Neural cell (in vitro differentiated cells): ENCODE results near the gene WNT7A. TPM values are rescaled to one million over a fixed set of nuclear protein-coding genes. Genes with fewer than 3 reads are reported as not detected.
A peak's percentile ranks its signal among the peaks of the same experiment; 100 is the strongest.

Experiments used
- H2AFZ ChIP-seq: fragments of 200-600, 300-800 bp; sonication (generic), shearing (Covaris generic); 2 replicates; pipeline ENCODE4 v1.6.0; 2014; ENCODE audit warnings: low read depth, mild to moderate bottlenecking, antibody characterized with exemption, low read length, moderate library complexity
- H3F3A ChIP-seq: fragments of 200-600 bp; shearing (Covaris generic); 2 replicates; pipeline ENCODE4 v1.6.1; 2016; ENCODE audit warnings: mild to moderate bottlenecking, moderate library complexity, mixed read lengths, antibody characterized with exemption, low read length; ENCODE audit not compliant: insufficient read depth, poor library complexity, severe bottlenecking
- H3K27ac ChIP-seq: fragments of 200-600, 300-800 bp; sonication (generic), shearing (Covaris generic); 2 replicates; pipeline ENCODE4 v1.5.1; 2014; ENCODE audit warnings: mild to moderate bottlenecking, low read length, moderate library complexity
- H3K27me3 ChIP-seq: fragments of 300-800, 200-600 bp; sonication (generic), shearing (Covaris generic); 2 replicates; pipeline ENCODE4 v1.6.0; 2014; ENCODE audit warnings: mild to moderate bottlenecking, low read depth, low read length, moderate library complexity; ENCODE audit not compliant: insufficient read depth
- H3K36me3 ChIP-seq: fragments of 300-800, 200-600 bp; sonication (generic), shearing (Covaris generic); 2 replicates; pipeline ENCODE4 v1.5.1; 2014; ENCODE audit warnings: mild to moderate bottlenecking, antibody characterized with exemption, low read length, moderate library complexity; ENCODE audit not compliant: insufficient read depth
- H3K4me2 ChIP-seq: fragments of 300-800, 200-600 bp; sonication (generic), shearing (Covaris generic); 2 replicates; pipeline ENCODE4 v1.6.0; 2014; ENCODE audit warnings: mild to moderate bottlenecking, low read length
- H3K4me3 ChIP-seq: fragments of 300-800, 200-600 bp; sonication (generic), shearing (Covaris generic); 2 replicates; pipeline ENCODE4 v1.5.1; 2014; ENCODE audit warnings: mild to moderate bottlenecking, low read length, moderate library complexity
- H3K79me2 ChIP-seq: fragments of 200-600 bp; shearing (Covaris generic); replicated peaks from 2 replicates; pipeline ENCODE4 v1.6.0; 2014; ENCODE audit warnings: mild to moderate bottlenecking, low read length, moderate library complexity; ENCODE audit not compliant: insufficient read depth
- H3K9ac ChIP-seq: fragments of 300-800, 200-600 bp; sonication (generic), shearing (Covaris generic); 2 replicates; pipeline ENCODE4 v1.6.1; 2016; ENCODE audit warnings: mild to moderate bottlenecking, low read length, mixed read lengths
- H3K9me2 ChIP-seq: fragments of 200-600 bp; shearing (Covaris generic); 2 replicates; pipeline ENCODE4 v1.6.1; 2016; ENCODE audit warnings: mild to moderate bottlenecking, low read length, mixed read lengths; ENCODE audit not compliant: insufficient read depth
- H3K9me3 ChIP-seq: fragments of 200-600, 300-800 bp; sonication (generic), shearing (Covaris generic); 2 replicates; pipeline ENCODE4 v1.6.1; 2016; ENCODE audit warnings: mild to moderate bottlenecking, mixed run types, low read length, moderate library complexity, mixed read lengths
- H4K20me1 ChIP-seq: fragments of 200-600 bp; shearing (Covaris generic); 2 replicates; pipeline ENCODE4 v1.6.1; 2016; ENCODE audit warnings: mild to moderate bottlenecking, mixed run types; ENCODE audit not compliant: insufficient read depth
- EP300 ChIP-seq: fragments of 450-650 bp; conservative IDR thresholded peaks from 2 replicates; pipeline ENCODE4 v1.6.1; 2014; ENCODE audit warnings: antibody characterized with exemption, mild to moderate bottlenecking, moderate library complexity; ENCODE audit not compliant: poor library complexity, severe bottlenecking
- EZH2 ChIP-seq: fragments of 200-600, 300-800 bp; shearing (Covaris generic), sonication (generic); IDR thresholded peaks from 2 replicates; pipeline ENCODE4 v1.6.1; 2014; ENCODE audit warnings: antibody characterized with exemption, low read length, borderline replicate concordance, mild to moderate bottlenecking; ENCODE audit not compliant: insufficient read depth, poor library complexity, severe bottlenecking
- MXI1 ChIP-seq: fragments of 450-650 bp; conservative IDR thresholded peaks from 2 replicates; pipeline ENCODE4 v1.6.1; 2014; ENCODE audit warnings: antibody characterized with exemption, mild to moderate bottlenecking; ENCODE audit not compliant: poor library complexity, severe bottlenecking
- POLR2AphosphoS5 ChIP-seq: IDR thresholded peaks from 2 replicates; pipeline ENCODE4 v1.6.1; 2012
- RAD21 ChIP-seq: fragments of 450-650 bp; conservative IDR thresholded peaks from 2 replicates; pipeline ENCODE4 v1.6.1; 2014; ENCODE audit warnings: antibody characterized with exemption, mild to moderate bottlenecking, moderate library complexity
- SMC3 ChIP-seq: fragments of 450-650 bp; conservative IDR thresholded peaks from 2 replicates; pipeline ENCODE4 v1.6.1; 2014; ENCODE audit warnings: antibody characterized with exemption, mild to moderate bottlenecking, moderate library complexity; ENCODE audit not compliant: poor library complexity
- TAF1 ChIP-seq: IDR thresholded peaks from 2 replicates; pipeline ENCODE4 v1.6.1; 2012; ENCODE audit warnings: low read depth
- polyA plus RNA-seq: library from polyadenylated mRNA; depleted of rRNA; stranded (reverse); fragments of >200 nt; gene quantifications from 2 replicates; pipeline ENCODE4 v1.2.3, GENCODE V29; 2014
- TF ChIP-seq, protein P1 (sequence below): fragments of 450-650 bp; IDR thresholded peaks from 2 replicates; pipeline ENCODE4 v1.5.1; 2014; ENCODE audit warnings: antibody characterized with exemption, mild to moderate bottlenecking, moderate library complexity; ENCODE audit not compliant: poor library complexity, severe bottlenecking
- TF ChIP-seq, protein P2 (sequence below): IDR thresholded peaks from 2 replicates; pipeline ENCODE4 v1.6.1; 2012; ENCODE audit warnings: borderline replicate concordance

The WNT7A gene
- polyA plus RNA-seq, 1 donor from 2014 or later, result 13.3 TPM

DNA sequence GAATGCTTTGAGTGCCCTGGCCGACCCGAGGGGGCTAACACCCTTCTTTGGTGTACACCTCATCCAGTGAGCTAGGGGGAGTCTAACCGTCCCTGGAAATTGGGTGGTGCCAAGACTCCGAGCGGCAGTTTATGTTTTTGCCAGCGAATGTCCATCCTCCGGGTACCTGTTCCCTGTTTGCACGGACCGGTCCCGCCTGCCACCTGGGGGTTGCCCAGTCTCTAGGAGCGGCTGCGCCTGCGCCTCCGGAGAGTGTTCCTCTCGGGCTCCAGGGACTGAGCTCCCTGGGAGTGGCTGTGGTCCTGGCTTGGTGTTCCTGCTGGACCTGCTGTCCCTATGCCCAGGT, 913 bp upstream of the WNT7A start:
- no peak overlapping the region for H3K4me2 ChIP-seq
- no peaks in the 10 kb centered on the region for H3F3A ChIP-seq
- no peak overlapping the region for H3K27ac ChIP-seq
- H2AFZ ChIP-seq, result no peak overlapping the region
- no peaks in the 10 kb centered on the region for H3K36me3 ChIP-seq
- no peaks in the 10 kb centered on the region for H3K9me2 ChIP-seq
- H3K9ac ChIP-seq, result peak overlapping the region; percentile 36
- TF ChIP-seq, protein P1, sequence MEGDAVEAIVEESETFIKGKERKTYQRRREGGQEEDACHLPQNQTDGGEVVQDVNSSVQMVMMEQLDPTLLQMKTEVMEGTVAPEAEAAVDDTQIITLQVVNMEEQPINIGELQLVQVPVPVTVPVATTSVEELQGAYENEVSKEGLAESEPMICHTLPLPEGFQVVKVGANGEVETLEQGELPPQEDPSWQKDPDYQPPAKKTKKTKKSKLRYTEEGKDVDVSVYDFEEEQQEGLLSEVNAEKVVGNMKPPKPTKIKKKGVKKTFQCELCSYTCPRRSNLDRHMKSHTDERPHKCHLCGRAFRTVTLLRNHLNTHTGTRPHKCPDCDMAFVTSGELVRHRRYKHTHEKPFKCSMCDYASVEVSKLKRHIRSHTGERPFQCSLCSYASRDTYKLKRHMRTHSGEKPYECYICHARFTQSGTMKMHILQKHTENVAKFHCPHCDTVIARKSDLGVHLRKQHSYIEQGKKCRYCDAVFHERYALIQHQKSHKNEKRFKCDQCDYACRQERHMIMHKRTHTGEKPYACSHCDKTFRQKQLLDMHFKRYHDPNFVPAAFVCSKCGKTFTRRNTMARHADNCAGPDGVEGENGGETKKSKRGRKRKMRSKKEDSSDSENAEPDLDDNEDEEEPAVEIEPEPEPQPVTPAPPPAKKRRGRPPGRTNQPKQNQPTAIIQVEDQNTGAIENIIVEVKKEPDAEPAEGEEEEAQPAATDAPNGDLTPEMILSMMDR, result no peak
- TF ChIP-seq SMC3, result no peak
- TF ChIP-seq EZH2, result no peak
- no peak for TF ChIP-seq TAF1
- no peak for TF ChIP-seq RAD21
- TF ChIP-seq POLR2AphosphoS5, result no peak
- no peak for TF ChIP-seq MXI1
- TF ChIP-seq, protein P2, sequence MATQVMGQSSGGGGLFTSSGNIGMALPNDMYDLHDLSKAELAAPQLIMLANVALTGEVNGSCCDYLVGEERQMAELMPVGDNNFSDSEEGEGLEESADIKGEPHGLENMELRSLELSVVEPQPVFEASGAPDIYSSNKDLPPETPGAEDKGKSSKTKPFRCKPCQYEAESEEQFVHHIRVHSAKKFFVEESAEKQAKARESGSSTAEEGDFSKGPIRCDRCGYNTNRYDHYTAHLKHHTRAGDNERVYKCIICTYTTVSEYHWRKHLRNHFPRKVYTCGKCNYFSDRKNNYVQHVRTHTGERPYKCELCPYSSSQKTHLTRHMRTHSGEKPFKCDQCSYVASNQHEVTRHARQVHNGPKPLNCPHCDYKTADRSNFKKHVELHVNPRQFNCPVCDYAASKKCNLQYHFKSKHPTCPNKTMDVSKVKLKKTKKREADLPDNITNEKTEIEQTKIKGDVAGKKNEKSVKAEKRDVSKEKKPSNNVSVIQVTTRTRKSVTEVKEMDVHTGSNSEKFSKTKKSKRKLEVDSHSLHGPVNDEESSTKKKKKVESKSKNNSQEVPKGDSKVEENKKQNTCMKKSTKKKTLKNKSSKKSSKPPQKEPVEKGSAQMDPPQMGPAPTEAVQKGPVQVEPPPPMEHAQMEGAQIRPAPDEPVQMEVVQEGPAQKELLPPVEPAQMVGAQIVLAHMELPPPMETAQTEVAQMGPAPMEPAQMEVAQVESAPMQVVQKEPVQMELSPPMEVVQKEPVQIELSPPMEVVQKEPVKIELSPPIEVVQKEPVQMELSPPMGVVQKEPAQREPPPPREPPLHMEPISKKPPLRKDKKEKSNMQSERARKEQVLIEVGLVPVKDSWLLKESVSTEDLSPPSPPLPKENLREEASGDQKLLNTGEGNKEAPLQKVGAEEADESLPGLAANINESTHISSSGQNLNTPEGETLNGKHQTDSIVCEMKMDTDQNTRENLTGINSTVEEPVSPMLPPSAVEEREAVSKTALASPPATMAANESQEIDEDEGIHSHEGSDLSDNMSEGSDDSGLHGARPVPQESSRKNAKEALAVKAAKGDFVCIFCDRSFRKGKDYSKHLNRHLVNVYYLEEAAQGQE, result no peak
- no peak for TF ChIP-seq EP300
- peaks cover 6% of the 10 kb centered on the region for H3K27me3 ChIP-seq
- peaks cover 13% of the 10 kb centered on the region for H3K79me2 ChIP-seq
- no peaks in the 10 kb centered on the region for H4K20me1 ChIP-seq
- no peaks in the 10 kb centered on the region for H3K9me3 ChIP-seq
- peak overlapping the region; percentile 92 for H3K4me3 ChIP-seq

DNA sequence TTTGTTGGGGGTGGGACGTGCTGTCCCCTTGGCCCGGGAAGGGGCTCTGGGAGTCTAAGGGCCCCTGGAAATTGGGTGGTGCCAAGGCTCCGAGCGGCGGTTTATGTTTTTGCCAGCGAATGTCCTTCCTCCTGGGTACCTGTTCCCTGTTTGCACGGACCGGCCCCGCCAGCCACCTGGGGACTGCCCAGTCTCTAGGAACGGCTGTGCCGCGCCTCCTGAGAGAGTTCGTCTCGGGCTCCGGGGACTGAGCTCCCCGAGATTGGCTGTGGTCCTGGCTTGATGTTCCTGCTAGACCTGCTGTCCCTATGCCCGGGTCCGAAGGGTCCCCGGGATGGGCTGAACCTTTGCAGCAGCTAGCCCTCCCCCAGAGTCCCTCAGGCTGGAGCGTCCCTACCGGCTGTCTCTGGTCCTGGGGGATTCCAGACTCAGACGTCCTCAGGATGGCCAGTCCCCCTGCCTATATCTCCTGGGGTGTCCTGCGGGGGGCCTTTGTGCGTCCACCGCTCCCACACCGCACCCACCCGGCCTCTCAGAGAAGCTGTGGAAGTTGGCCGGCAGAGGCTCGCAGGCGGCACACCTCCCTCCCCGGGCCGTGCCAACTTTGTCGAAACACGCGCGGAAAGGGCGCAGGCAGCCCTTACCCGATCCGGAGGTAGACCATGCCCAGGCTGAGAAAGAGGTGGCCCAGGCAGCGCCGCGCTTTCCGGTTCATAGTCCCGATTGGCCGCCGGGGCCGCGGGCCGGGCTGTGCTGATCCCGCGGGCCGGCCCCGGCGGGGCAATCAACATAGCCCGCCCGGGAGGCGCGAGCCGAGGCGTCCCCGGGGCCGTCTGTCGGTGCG, 547 bp downstream of the WNT7A start:
- H3K79me2 ChIP-seq, result peaks cover 13% of the 10 kb centered on the region
- no peaks in the 10 kb centered on the region for H3K9me2 ChIP-seq
- H2AFZ ChIP-seq, result peak overlapping the region; percentile 73
- no peaks in the 10 kb centered on the region for H4K20me1 ChIP-seq
- H3K27me3 ChIP-seq, result peaks cover 6% of the 10 kb centered on the region
- peak overlapping the region; percentile 80 for H3K27ac ChIP-seq
- TF ChIP-seq MXI1 (peak; percentile 56), SMC3 (no peak), TAF1 (no peak), EZH2 (no peak)
- TF ChIP-seq, protein P1, result peak; percentile 25
- H3F3A ChIP-seq, result no peaks in the 10 kb centered on the region
- no peaks in the 10 kb centered on the region for H3K9me3 ChIP-seq
- H3K4me3 ChIP-seq, result peak overlapping the region; percentile 92
- H3K4me2 ChIP-seq, result peak overlapping the region; percentile 77
- peak overlapping the region; percentile 92 for H3K9ac ChIP-seq
- H3K36me3 ChIP-seq, result no peaks in the 10 kb centered on the region
